Panc1 (cell line): ENCODE results near the gene KRT36. TPM values are rescaled to one million over a fixed set of nuclear protein-coding genes. Genes with fewer than 3 reads are reported as not detected.
A peak's percentile ranks its signal among the peaks of the same experiment; 100 is the strongest.

Experiments
- ATAC-seq: fragments of 200-7000 bp; cut with Tn5 transposase; 2 replicates; pipeline ENCODE4 v1.9.1; 2020; ENCODE audit warnings: mild to moderate bottlenecking, moderate library complexity
- BruUV-seq: library from RNA; stranded (reverse); fragments of 400-500 nt; replicated peaks from 2 replicates; lab custom pipeline; 2021; lab: Mats Ljungman, UMichigan
- CTCF ChIA-PET: fragments of 300-600 bp; sonication (Branson Sonifier 250); formaldehyde crosslinking; loops from one replicate; lab custom pipeline; 2022; ENCODE audit warnings: antibody characterized with exemption; lab: Charles Lee
- POLR2A ChIA-PET: fragments of 300-600 bp; sonication (Branson Sonifier 250); formaldehyde crosslinking; loops from one replicate; lab custom pipeline; 2022; ENCODE audit warnings: antibody characterized with exemption; lab: Charles Lee
- DNase-seq: peaks from one replicate; pipeline ENCODE4 v3.0.0-alpha.2; 2010; ENCODE audit warnings: low read depth, low spot score
- H3K27ac ChIP-seq: 2 replicates; pipeline ENCODE4 v1.5.1; 2011; ENCODE audit warnings: mild to moderate bottlenecking, low read length, inconsistent platforms
- H3K27me3 ChIP-seq: fragments of 200-500 bp; sonication (Bioruptor generic); 2 replicates; pipeline ENCODE4 v1.6.0; 2014; ENCODE audit warnings: low read length, inconsistent platforms; ENCODE audit not compliant: control insufficient read depth, insufficient read depth
- H3K36me3 ChIP-seq: fragments of 200-500 bp; sonication (Bioruptor generic); 2 replicates; pipeline ENCODE4 v1.5.1; 2014; ENCODE audit warnings: inconsistent platforms, mild to moderate bottlenecking, low read length, moderate library complexity; ENCODE audit not compliant: control insufficient read depth, insufficient read depth
- H3K4me1 ChIP-seq: 2 replicates; pipeline ENCODE4 v1.5.1; 2011; ENCODE audit warnings: inconsistent platforms, mild to moderate bottlenecking, low read length, moderate library complexity; ENCODE audit not compliant: control insufficient read depth, insufficient read depth
- H3K4me3 ChIP-seq, 2 experiments: 2 replicates each; pipeline ENCODE4 v1.5.1; 2011 to 2012; ENCODE audit warnings: low read depth in 2 of 2, low read length in 2 of 2, mild to moderate bottlenecking in 2 of 2, inconsistent platforms in 1 of 2, moderate library complexity in 1 of 2
- H3K9me3 ChIP-seq: fragments of 200-500 bp; sonication (Bioruptor generic); 2 replicates; pipeline ENCODE4 v1.5.1; 2014; ENCODE audit warnings: low read depth, mild to moderate bottlenecking, inconsistent platforms, low read length, moderate library complexity; ENCODE audit not compliant: control insufficient read depth, insufficient read depth
- CTCF ChIP-seq: fragments of 450-650 bp; IDR thresholded peaks from 2 replicates; pipeline ENCODE4 v1.5.1; 2017; ENCODE audit warnings: mild to moderate bottlenecking
- POLR2AphosphoS5 ChIP-seq: IDR thresholded peaks from 2 replicates; pipeline ENCODE4 v1.6.1; 2012; ENCODE audit warnings: mild to moderate bottlenecking, low read depth, low read length, moderate library complexity
- REST ChIP-seq, 2 experiments: IDR thresholded peaks; 2 replicates each; pipeline ENCODE4 v1.6.1; 2011 to 2012; ENCODE audit warnings: low read depth in 2 of 2, control low read depth in 1 of 2, low read length in 1 of 2, mild to moderate bottlenecking in 1 of 2, moderate library complexity in 1 of 2; ENCODE audit not compliant: insufficient read depth in 1 of 2
- SIN3A ChIP-seq: IDR thresholded peaks from 2 replicates; pipeline ENCODE4 v1.6.1; 2012; ENCODE audit warnings: low read depth, mild to moderate bottlenecking, low read length, moderate library complexity, borderline replicate concordance; ENCODE audit not compliant: insufficient read depth
- TCF7L2 ChIP-seq: IDR thresholded peaks from 2 replicates; pipeline ENCODE4 v1.6.1; 2011; ENCODE audit warnings: mild to moderate bottlenecking, low read depth, low read length, inconsistent platforms
- in situ Hi-C: cut with HindIII; loops from 2 replicates; pipeline ENCODE4 v1.10.0; 2016; ENCODE audit warnings: low sequenced_read_pairs, low pct_unique_long_range_greater_than_20kb
- intact Hi-C: fragments of 100-400 bp; cut with micrococcal nuclease; formaldehyde crosslinking; loops from one replicate; pipeline ENCODE4 v1.10.0; 2022; ENCODE audit not compliant: unreplicated experiment
- total RNA-seq: library from RNA; stranded (reverse); gene quantifications from one replicate; pipeline ENCODE4 v1.2.1, GENCODE V29; 2021; ENCODE audit not compliant: unreplicated experiment

Gene KRT36
- total RNA-seq, 1 experiment from 2014 or later = not detected

- peaks cover 18% of the 10 kb centered on the region for H3K4me1 ChIP-seq
- BruUV-seq = no TSS peak
- POLR2A ChIA-PET = no interaction called here
These were observed 14.7 kb upstream of the KRT36 start for GRCh38 chr17:41504246-41504977.

GRCh38 chr17:41503202-41503601 lies 13.5 kb upstream of the KRT36 start:
- in situ Hi-C loops (no loop called here), intact Hi-C loops (no loop called here)
- Histone ChIP-seq H3K4me1 (peaks cover 24% of the 10 kb centered on the region), H3K27ac (peak overlapping the region; percentile 19; the same call in 1 of the 2 replicates), H3K4me3 (no peak overlapping the region), H3K9me3 (no peaks in the 10 kb centered on the region), H3K36me3 (no peaks in the 10 kb centered on the region), H3K27me3 (no peaks in the 10 kb centered on the region)
- TF ChIP-seq REST (IDR thresholded peaks at IDR 0.05; ENCODE audit: insufficient read depth in 1 of 2, low read depth in 2 of 2, low read length in 1 of 2) (no peak), POLR2AphosphoS5 (no peak), CTCF (no peak), TCF7L2 (no peak), SIN3A (no peak)
- DNase-seq (no peak), ATAC-seq (no peak)
- ChIA-PET POLR2A (no interaction called here), CTCF (interaction anchor here (0.7 kb wide), 1 partner anchor 1312 kb away, joined by 3 read pairs; no protein-coding TSS in a partner anchor)
- BruUV-seq = no TSS peak

More at GRCh38 chr17:41504246-41504977, 14.7 kb upstream of the KRT36 start:
- no peak overlapping the region for H3K4me3 ChIP-seq
- no peak for TF ChIP-seq POLR2AphosphoS5
- TF ChIP-seq CTCF = no peak
- no peak for TF ChIP-seq SIN3A
- TF ChIP-seq REST (IDR thresholded peaks at IDR 0.05; ENCODE audit: insufficient read depth in 1 of 2, low read depth in 2 of 2, low read length in 1 of 2) = no peak
- no peak for TF ChIP-seq TCF7L2
- intact Hi-C loops (no loop called here), in situ Hi-C loops (no loop called here)
- ATAC-seq (peak; percentile 26; the same call in 1 of the 2 replicates), DNase-seq (no peak)
- H3K9me3 ChIP-seq = no peaks in the 10 kb centered on the region
- CTCF ChIA-PET = interaction anchor here (0.6 kb wide), 1 partner anchor 322 kb away, joined by 8 read pairs; no protein-coding TSS in a partner anchor
- no peaks in the 10 kb centered on the region for H3K36me3 ChIP-seq
- H3K27ac ChIP-seq = peak overlapping the region; percentile 62
- no peaks in the 10 kb centered on the region for H3K27me3 ChIP-seq
